Brain microvascular endothelial cell (primary cell): ENCODE measurements around the gene HOXB8.

ENCODE experiments used
- DNase-seq: peaks from one replicate; pipeline ENCODE4 v3.0.0-alpha.2; 2020
- H3K27ac ChIP-seq: fragments of 250-450 bp; sonication (Bioruptor Pico); 2 replicates; pipeline ENCODE4 v1.5.1; 2020; ENCODE audit warnings: mild to moderate bottlenecking, moderate library complexity
- H3K27me3 ChIP-seq: fragments of 250-450 bp; sonication (Bioruptor Pico); replicated peaks from 2 replicates; pipeline ENCODE4 v1.5.1; 2020; ENCODE audit warnings: mild to moderate bottlenecking
- H3K36me3 ChIP-seq: fragments of 250-450 bp; sonication (Bioruptor Pico); replicated peaks from 2 replicates; pipeline ENCODE4 v1.5.1; 2020; ENCODE audit warnings: mild to moderate bottlenecking
- H3K4me3 ChIP-seq: 2 replicates; pipeline ENCODE4 v1.5.1; 2011; ENCODE audit warnings: low read depth, mild to moderate bottlenecking, control low read depth, low read length, moderate library complexity
- in situ Hi-C: cut with HindIII; loops from 2 replicates; pipeline ENCODE4 v1.10.0; 2017; ENCODE audit warnings: low sequenced_read_pairs, low pct_ligation_motif_present
- TF ChIP-seq, protein P1 (sequence below): IDR thresholded peaks from 2 replicates; pipeline ENCODE4 v1.5.1; 2011; ENCODE audit warnings: low read depth, mild to moderate bottlenecking, moderate library complexity, low read length, control low read depth, inconsistent platforms; ENCODE audit errors: missing control alignments

HOXB8 gene

GRCh38 chr17:48583708-48584222, 31.3 kb downstream of the HOXB8 start:
- no peak overlapping the region for H3K27ac ChIP-seq
- peaks cover 97% of the 10 kb centered on the region for H3K27me3 ChIP-seq
- in situ Hi-C loops = no loop called here
- no peaks in the 10 kb centered on the region for H3K36me3 ChIP-seq
- no peak for DNase-seq
- TF ChIP-seq, protein P1, sequence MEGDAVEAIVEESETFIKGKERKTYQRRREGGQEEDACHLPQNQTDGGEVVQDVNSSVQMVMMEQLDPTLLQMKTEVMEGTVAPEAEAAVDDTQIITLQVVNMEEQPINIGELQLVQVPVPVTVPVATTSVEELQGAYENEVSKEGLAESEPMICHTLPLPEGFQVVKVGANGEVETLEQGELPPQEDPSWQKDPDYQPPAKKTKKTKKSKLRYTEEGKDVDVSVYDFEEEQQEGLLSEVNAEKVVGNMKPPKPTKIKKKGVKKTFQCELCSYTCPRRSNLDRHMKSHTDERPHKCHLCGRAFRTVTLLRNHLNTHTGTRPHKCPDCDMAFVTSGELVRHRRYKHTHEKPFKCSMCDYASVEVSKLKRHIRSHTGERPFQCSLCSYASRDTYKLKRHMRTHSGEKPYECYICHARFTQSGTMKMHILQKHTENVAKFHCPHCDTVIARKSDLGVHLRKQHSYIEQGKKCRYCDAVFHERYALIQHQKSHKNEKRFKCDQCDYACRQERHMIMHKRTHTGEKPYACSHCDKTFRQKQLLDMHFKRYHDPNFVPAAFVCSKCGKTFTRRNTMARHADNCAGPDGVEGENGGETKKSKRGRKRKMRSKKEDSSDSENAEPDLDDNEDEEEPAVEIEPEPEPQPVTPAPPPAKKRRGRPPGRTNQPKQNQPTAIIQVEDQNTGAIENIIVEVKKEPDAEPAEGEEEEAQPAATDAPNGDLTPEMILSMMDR = no peak
- no peak overlapping the region for H3K4me3 ChIP-seq

DNA sequence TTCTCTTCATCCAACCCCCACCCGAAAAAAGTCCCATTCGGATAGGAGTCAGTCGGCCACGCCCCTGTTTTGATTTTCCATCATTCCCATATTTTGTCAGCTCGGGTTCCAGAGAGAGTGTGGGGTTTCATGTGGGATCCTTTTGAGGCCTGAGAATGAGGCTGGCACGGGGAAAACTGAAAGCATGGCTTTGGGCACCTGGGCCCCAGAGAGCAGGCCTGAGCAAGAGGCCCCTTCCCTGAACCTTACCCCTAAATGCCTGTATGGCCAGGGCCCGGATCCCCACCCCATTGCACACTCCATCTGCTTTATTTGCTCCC, 32.4 kb downstream of the HOXB8 start:
- no peak overlapping the region for H3K27ac ChIP-seq
- peaks cover 93% of the 10 kb centered on the region for H3K27me3 ChIP-seq
- in situ Hi-C loops = no loop called here
- TF ChIP-seq, protein P1 = no peak
- H3K36me3 ChIP-seq = no peaks in the 10 kb centered on the region
- H3K4me3 ChIP-seq = no peak overlapping the region
- no peak for DNase-seq

DNA sequence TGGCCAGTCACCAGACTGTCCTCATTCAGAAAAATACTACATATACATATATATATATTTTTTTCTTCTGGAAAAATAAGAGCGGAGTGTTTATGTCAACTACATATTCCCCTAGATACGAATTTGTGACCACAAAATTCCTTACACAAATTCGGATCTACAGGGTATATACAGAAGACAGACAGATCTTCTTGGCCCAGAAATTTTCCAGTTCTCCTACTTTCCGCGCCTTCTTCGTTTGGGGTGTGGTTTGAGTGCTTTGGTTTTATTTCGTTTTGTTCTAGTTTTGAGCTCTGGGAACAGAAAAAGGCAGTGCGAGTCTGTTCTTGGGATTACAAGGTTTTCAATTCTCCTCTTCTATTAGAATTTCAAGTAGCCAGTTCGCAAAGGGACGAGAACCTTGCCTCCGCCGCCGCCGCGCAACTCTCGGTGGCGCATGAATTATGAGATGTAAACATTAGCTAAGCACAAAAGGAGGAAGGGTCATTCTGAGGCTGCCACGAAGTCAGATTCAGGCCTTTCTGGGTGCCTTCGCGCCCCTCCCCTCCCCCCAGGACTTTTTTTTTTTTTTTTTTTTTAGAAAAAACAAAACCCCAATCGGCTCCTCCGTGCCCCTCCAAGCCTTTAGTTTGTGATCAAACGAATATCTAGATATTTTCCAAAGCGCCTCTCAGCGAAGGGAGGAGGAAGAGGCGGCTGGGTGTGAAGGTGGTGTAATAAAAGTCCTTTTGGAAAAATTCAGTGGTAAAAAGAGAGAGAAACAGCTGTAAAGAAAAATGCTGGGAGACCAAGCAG, 35.1 kb downstream of the HOXB8 start:
- TF ChIP-seq, protein P1 = no peak
- in situ Hi-C loops = no loop called here
- no peak for DNase-seq
- peak overlapping the region; percentile 58 for H3K4me3 ChIP-seq
- peaks cover 91% of the 10 kb centered on the region for H3K27me3 ChIP-seq
- H3K27ac ChIP-seq = no peak overlapping the region
- H3K36me3 ChIP-seq = no peaks in the 10 kb centered on the region

DNA sequence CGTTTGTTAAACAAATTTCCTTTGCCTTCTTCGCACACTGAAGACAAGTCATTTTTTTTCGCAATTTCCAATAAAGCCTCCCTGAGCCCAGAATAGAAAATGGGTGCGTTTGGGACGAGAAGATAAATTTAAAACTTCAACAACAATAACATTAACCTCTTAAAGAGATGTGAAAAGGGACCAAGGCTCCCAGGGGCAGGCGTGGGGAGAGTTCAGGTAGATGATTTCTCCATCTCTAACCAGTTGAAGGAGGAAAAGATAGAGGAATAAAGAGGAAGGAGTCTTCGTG, 35.7 kb downstream of the HOXB8 start:
- H3K27ac ChIP-seq = no peak overlapping the region
- no peaks in the 10 kb centered on the region for H3K36me3 ChIP-seq
- peak overlapping the region; percentile 5 for H3K4me3 ChIP-seq
- in situ Hi-C loops = no loop called here
- DNase-seq = no peak
- peaks cover 93% of the 10 kb centered on the region for H3K27me3 ChIP-seq
- TF ChIP-seq, protein P1 = no peak

GRCh38 chr17:48578616-48579470, 36.2 kb downstream of the HOXB8 start:
- in situ Hi-C loops = no loop called here
- peak overlapping the region; percentile 54 for H3K4me3 ChIP-seq
- DNase-seq = no peak
- H3K27ac ChIP-seq = no peak overlapping the region
- TF ChIP-seq, protein P1 = no peak
- H3K27me3 ChIP-seq = peaks cover 92% of the 10 kb centered on the region
- no peaks in the 10 kb centered on the region for H3K36me3 ChIP-seq
